HEK293 (cell line): ENCODE results near the gene LDLRAD4.

Source experiments
- CTCF ChIA-PET: fragments of 350-600 bp; formaldehyde crosslinking; extraction: SDS; loops from one replicate; lab custom pipeline; 2021; ENCODE audit warnings: antibody characterized with exemption; lab: Yijun Ruan, JAX
- POLR2A ChIA-PET: fragments of 300-600 bp; formaldehyde crosslinking; extraction: SDS; loops from one replicate; lab custom pipeline; 2020; ENCODE audit warnings: antibody characterized with exemption, inconsistent platforms; lab: Yijun Ruan, JAX
- H3K27ac ChIP-seq: fragments of 200-500 bp; sonication (Bioruptor generic); 2 replicates; pipeline ENCODE4 v1.5.1; 2014; ENCODE audit warnings: low read depth, low read length, control low read depth, inconsistent platforms; ENCODE audit errors: extremely low read depth
- H3K36me3 ChIP-seq, 2 experiments: fragments of 200-500 bp in 1 of 2; sonication (Bioruptor generic) in 1 of 2; 1 replicate in 1 of 2; 2 replicates in 1 of 2; pipeline ENCODE4 v1.5.1; 2014 to 2017; ENCODE audit warnings: inconsistent platforms in 2 of 2, low read length in 2 of 2; ENCODE audit not compliant: control insufficient read depth in 2 of 2, insufficient read depth in 1 of 2
- H3K4me1 ChIP-seq: fragments of 200-500 bp; sonication (Bioruptor generic); 2 replicates; pipeline ENCODE4 v1.5.1; 2014; ENCODE audit warnings: mild to moderate bottlenecking, low read length, inconsistent platforms; ENCODE audit not compliant: control insufficient read depth, insufficient read depth
- H3K4me3 ChIP-seq: 2 replicates; pipeline ENCODE4 v1.5.1; 2011; ENCODE audit warnings: low read depth, mild to moderate bottlenecking, control low read depth, low read length, moderate library complexity
- H3K9me3 ChIP-seq: fragments of 200-500 bp; sonication (Bioruptor generic); 2 replicates; pipeline ENCODE4 v1.5.1; 2014; ENCODE audit warnings: low read depth, low read length, inconsistent platforms; ENCODE audit not compliant: control insufficient read depth, insufficient read depth
- FEZF1 ChIP-seq: fragments of 450-650 bp; formaldehyde crosslinking; IDR thresholded peaks from 2 replicates; pipeline ENCODE4 v1.5.1; 2016; ENCODE audit warnings: missing biosample characterization, missing genetic modification characterization
- HOXC10 ChIP-seq: sonication (generic); formaldehyde crosslinking; IDR thresholded peaks from 2 replicates; pipeline ENCODE4 v1.8.1; 2023; ENCODE audit warnings: mild to moderate bottlenecking, missing genetic modification reagents
- SCRT2 ChIP-seq: fragments of 450-650 bp; formaldehyde crosslinking; IDR thresholded peaks from 2 replicates; pipeline ENCODE4 v1.5.1; 2016; ENCODE audit warnings: missing biosample characterization, missing genetic modification characterization
- ZBTB21 ChIP-seq: fragments of 450-650 bp; formaldehyde crosslinking; IDR thresholded peaks from 2 replicates; pipeline ENCODE4 v1.5.1; 2017; ENCODE audit warnings: missing biosample characterization, missing genetic modification characterization
- ZNF248 ChIP-seq: fragments of 450-650 bp; formaldehyde crosslinking; IDR thresholded peaks from 2 replicates; pipeline ENCODE4 v1.5.1; 2017; ENCODE audit warnings: missing biosample characterization, missing genetic modification characterization
- ZNF266 ChIP-seq: fragments of 450-650 bp; formaldehyde crosslinking; IDR thresholded peaks from 2 replicates; pipeline ENCODE4 v1.5.1; 2016; ENCODE audit warnings: missing biosample characterization, missing genetic modification characterization, low read depth
- ZNF354C ChIP-seq: fragments of 450-650 bp; formaldehyde crosslinking; IDR thresholded peaks from 2 replicates; pipeline ENCODE4 v1.5.1; 2016; ENCODE audit warnings: missing biosample characterization, missing genetic modification characterization, low read depth, borderline replicate concordance
- ZNF473 ChIP-seq: fragments of 450-650 bp; formaldehyde crosslinking; IDR thresholded peaks from 2 replicates; pipeline ENCODE4 v1.5.1; 2017; ENCODE audit warnings: missing biosample characterization, missing genetic modification characterization
- ZNF530 ChIP-seq: fragments of 450-650 bp; formaldehyde crosslinking; IDR thresholded peaks from 2 replicates; pipeline ENCODE4 v1.5.1; 2016; ENCODE audit warnings: low read depth, missing biosample characterization, missing genetic modification characterization
- ZNF560 ChIP-seq: fragments of 450-650 bp; formaldehyde crosslinking; IDR thresholded peaks from 2 replicates; pipeline ENCODE4 v1.5.1; 2017; ENCODE audit warnings: missing biosample characterization, missing genetic modification characterization, borderline replicate concordance
- ZNF561 ChIP-seq: fragments of 450-650 bp; IDR thresholded peaks from 2 replicates; pipeline ENCODE4 v1.5.1; 2018; ENCODE audit warnings: missing biosample characterization, missing genetic modification characterization, borderline replicate concordance
- ZNF596 ChIP-seq: fragments of 450-650 bp; IDR thresholded peaks from 2 replicates; pipeline ENCODE4 v1.5.0; 2018; ENCODE audit warnings: missing biosample characterization, mild to moderate bottlenecking, missing genetic modification characterization, moderate library complexity
- ZNF830 ChIP-seq: fragments of 450-650 bp; IDR thresholded peaks from 2 replicates; pipeline ENCODE4 v1.5.0; 2018; ENCODE audit warnings: missing biosample characterization, missing genetic modification characterization, low read depth, mild to moderate bottlenecking, moderate library complexity
- TF ChIP-seq, protein P1 (sequence below): fragments of 450-650 bp; formaldehyde crosslinking; IDR thresholded peaks from 2 replicates; pipeline ENCODE4 v1.5.1; 2016; ENCODE audit warnings: missing biosample characterization, missing genetic modification characterization
- TF ChIP-seq, protein P2 (sequence below): fragments of 450-650 bp; formaldehyde crosslinking; IDR thresholded peaks from 2 replicates; pipeline ENCODE4 v1.5.1; 2017; ENCODE audit warnings: missing biosample characterization, missing genetic modification characterization
- TF ChIP-seq, protein P3 (sequence below): fragments of 450-650 bp; formaldehyde crosslinking; IDR thresholded peaks from 2 replicates; pipeline ENCODE4 v1.5.1; 2016; ENCODE audit warnings: missing biosample characterization, missing genetic modification characterization
- TF ChIP-seq, protein P4 (sequence below): fragments of 450-650 bp; IDR thresholded peaks from 2 replicates; pipeline ENCODE4 v1.5.1; 2018; ENCODE audit warnings: missing biosample characterization, missing genetic modification characterization

The LDLRAD4 gene

DNA sequence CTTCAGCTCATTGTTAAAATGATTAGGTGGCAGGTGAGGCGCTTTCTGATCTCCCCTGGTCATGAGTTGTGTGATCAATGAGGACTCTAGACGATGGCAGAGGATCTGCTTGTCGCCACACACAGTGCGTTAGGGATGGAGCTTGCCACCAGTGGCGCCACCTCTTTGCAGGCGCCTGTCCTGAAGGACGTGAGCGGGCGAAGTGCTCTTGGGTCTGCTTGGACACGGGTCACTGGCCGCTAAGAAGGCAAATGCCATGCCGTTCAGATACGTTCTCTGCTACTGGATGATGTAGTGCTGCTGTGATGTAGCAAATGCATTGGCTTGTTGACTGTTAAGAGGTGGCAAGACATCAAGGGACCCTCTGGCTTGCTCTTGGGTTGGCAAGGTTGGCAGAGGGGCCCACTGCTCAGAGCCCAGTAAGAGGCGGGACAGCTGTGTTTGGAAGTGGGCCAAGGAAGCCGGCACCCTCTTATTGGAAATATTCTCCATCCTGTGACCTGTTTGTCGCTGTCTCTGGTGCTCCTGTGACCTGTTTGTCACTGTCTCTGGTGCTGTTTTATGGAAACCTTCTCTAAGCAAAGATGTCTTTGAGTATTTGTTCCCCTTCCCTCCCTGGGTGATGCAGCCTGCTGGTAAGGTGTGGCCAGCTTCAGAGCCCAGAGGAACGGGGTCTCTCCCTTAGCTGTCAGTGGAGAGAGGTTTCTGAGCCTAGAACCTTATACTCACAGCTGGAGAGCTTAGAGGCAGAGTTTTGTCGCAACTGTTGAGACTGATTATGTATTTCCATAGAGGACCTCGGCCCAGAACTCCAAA lies 14.6 kb downstream of the LDLRAD4 start:
- POLR2A ChIA-PET, result no interaction called here
- H3K36me3 ChIP-seq, result no peaks in the 10 kb centered on the region
- no peaks in the 10 kb centered on the region; the same call in 1 of the 2 replicates for H3K4me1 ChIP-seq
- H3K4me3 ChIP-seq, result no peak overlapping the region
- no peak for TF ChIP-seq ZNF530 (tag by site-specific recombination)
- no peak for TF ChIP-seq FEZF1 (tag by site-specific recombination)
- TF ChIP-seq, protein P1, sequence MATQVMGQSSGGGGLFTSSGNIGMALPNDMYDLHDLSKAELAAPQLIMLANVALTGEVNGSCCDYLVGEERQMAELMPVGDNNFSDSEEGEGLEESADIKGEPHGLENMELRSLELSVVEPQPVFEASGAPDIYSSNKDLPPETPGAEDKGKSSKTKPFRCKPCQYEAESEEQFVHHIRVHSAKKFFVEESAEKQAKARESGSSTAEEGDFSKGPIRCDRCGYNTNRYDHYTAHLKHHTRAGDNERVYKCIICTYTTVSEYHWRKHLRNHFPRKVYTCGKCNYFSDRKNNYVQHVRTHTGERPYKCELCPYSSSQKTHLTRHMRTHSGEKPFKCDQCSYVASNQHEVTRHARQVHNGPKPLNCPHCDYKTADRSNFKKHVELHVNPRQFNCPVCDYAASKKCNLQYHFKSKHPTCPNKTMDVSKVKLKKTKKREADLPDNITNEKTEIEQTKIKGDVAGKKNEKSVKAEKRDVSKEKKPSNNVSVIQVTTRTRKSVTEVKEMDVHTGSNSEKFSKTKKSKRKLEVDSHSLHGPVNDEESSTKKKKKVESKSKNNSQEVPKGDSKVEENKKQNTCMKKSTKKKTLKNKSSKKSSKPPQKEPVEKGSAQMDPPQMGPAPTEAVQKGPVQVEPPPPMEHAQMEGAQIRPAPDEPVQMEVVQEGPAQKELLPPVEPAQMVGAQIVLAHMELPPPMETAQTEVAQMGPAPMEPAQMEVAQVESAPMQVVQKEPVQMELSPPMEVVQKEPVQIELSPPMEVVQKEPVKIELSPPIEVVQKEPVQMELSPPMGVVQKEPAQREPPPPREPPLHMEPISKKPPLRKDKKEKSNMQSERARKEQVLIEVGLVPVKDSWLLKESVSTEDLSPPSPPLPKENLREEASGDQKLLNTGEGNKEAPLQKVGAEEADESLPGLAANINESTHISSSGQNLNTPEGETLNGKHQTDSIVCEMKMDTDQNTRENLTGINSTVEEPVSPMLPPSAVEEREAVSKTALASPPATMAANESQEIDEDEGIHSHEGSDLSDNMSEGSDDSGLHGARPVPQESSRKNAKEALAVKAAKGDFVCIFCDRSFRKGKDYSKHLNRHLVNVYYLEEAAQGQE, result peak; percentile 90
- TF ChIP-seq HOXC10 (CRISPR knock-in tag), result no peak
- no peaks in the 10 kb centered on the region for H3K9me3 ChIP-seq
- no peak overlapping the region for H3K27ac ChIP-seq
- CTCF ChIA-PET, result interaction anchor here (0.6 kb wide), 1 partner anchor 131 kb away, joined by 4 read pairs; no protein-coding TSS in a partner anchor

DNA sequence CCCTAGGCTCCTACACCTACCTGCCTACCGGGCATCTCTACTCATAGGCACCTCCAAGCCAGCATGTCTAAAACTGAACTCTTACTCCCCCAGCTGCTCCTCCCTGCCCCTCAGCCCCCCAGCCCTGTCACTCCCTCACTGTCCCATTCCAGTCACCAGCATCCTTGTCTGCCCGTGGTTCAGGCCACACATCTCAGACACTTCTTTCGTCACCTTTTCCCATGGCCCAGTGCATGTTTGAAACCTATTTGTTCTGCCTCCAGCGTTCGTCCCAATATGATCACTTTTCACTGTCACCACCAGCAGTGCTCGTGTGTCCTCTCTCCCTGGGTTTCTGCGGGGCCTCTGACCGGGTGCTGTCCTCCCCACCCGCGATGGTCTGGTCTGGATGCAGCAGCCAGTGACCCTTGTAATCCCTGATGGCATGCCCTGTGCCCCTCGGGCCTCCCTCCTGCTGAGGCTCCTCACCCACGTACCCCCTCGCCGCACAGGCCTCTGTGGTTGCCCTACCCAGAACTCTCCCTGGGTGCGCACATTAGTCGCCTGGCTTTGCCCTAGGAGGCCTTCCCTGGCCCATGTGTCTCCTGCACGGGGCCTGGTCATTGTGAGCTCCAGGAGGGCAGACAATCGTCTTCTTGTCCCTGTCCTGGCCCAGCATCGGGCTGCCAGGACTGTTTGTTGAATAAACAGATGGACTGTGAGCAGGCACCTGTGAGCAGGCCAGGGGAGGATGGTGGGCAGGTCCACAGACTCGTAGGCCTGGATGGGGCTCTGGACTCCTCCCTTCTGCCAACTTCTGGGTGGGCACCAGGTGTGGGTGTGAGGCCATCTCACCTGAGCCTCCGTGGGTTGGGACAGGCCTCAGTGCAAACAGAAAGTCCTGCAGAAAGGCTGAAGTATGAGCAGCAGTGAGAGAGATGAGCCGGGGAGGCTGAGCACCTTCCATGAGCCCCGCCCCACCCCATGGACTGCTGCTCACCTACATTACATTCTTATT lies 15.5 kb downstream of the LDLRAD4 start:
- Histone ChIP-seq H3K27ac (no peak overlapping the region), H3K36me3 (no peaks in the 10 kb centered on the region), H3K4me1 (no peaks in the 10 kb centered on the region; the same call in 1 of the 2 replicates), H3K4me3 (no peak overlapping the region), H3K9me3 (no peaks in the 10 kb centered on the region)
- ChIA-PET POLR2A (no interaction called here), CTCF (interaction anchor here (0.6 to 0.9 kb wide), 3 partner anchors 18 to 147 kb away, joined by 3 to 7 read pairs (median 4); no protein-coding TSS in a partner anchor)
- TF ChIP-seq ZNF354C (tag by site-specific recombination) (no peak), ZNF596 (no peak), ZNF266 (tag by site-specific recombination) (no peak), ZBTB21 (tag by site-specific recombination) (no peak), SCRT2 (tag by site-specific recombination) (no peak), ZNF248 (tag by site-specific recombination) (no peak), ZNF560 (tag by site-specific recombination) (no peak), ZNF473 (tag by site-specific recombination) (no peak)
- TF ChIP-seq, protein P2, sequence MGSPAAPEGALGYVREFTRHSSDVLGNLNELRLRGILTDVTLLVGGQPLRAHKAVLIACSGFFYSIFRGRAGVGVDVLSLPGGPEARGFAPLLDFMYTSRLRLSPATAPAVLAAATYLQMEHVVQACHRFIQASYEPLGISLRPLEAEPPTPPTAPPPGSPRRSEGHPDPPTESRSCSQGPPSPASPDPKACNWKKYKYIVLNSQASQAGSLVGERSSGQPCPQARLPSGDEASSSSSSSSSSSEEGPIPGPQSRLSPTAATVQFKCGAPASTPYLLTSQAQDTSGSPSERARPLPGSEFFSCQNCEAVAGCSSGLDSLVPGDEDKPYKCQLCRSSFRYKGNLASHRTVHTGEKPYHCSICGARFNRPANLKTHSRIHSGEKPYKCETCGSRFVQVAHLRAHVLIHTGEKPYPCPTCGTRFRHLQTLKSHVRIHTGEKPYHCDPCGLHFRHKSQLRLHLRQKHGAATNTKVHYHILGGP (tag by site-specific recombination), result no peak

DNA sequence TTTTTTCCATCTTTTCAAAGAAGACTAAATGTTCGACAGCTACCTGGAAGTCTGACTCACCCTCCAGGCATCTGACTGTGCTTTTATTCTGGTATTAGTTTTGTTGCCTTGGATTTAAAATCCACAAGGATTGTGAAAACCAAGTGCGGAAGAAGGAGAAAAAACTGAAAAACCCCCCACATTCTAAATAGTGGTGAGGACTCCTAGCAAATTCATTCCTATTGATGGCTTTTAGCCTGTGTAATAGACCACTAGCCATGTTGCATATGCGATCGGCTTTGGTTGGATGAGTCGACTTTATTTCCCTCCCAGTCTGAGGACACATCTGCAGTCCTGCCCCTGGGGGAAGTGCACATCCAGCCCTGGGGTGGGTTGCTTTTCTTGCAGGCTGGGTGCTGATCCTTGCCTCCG lies 16.9 kb downstream of the LDLRAD4 start:
- TF ChIP-seq, protein P3, sequence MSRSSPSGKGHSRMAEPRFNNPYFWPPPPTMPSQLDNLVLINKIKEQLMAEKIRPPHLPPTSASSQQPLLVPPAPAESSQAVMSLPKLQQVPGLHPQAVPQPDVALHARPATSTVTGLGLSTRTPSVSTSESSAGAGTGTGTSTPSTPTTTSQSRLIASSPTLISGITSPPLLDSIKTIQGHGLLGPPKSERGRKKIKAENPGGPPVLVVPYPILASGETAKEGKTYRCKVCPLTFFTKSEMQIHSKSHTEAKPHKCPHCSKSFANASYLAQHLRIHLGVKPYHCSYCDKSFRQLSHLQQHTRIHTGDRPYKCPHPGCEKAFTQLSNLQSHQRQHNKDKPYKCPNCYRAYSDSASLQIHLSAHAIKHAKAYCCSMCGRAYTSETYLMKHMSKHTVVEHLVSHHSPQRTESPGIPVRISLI, result no peak
- TF ChIP-seq, protein P4, sequence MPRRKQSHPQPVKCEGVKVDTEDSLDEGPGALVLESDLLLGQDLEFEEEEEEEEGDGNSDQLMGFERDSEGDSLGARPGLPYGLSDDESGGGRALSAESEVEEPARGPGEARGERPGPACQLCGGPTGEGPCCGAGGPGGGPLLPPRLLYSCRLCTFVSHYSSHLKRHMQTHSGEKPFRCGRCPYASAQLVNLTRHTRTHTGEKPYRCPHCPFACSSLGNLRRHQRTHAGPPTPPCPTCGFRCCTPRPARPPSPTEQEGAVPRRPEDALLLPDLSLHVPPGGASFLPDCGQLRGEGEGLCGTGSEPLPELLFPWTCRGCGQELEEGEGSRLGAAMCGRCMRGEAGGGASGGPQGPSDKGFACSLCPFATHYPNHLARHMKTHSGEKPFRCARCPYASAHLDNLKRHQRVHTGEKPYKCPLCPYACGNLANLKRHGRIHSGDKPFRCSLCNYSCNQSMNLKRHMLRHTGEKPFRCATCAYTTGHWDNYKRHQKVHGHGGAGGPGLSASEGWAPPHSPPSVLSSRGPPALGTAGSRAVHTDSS, result no peak
- TF ChIP-seq ZNF830 (tag by site-specific recombination) (no peak), ZNF561 (no peak)
- TF ChIP-seq, all 188 proteins: peak for 0
- no peaks in the 10 kb centered on the region for H3K36me3 ChIP-seq
- no peaks in the 10 kb centered on the region; the same call in 1 of the 2 replicates for H3K4me1 ChIP-seq
- no peak overlapping the region for H3K4me3 ChIP-seq
- POLR2A ChIA-PET, result interaction anchor here (0.7 kb wide), 1 partner anchor 65 kb away, joined by 4 read pairs; no protein-coding TSS in a partner anchor
- H3K27ac ChIP-seq, result no peak overlapping the region
- H3K9me3 ChIP-seq, result no peaks in the 10 kb centered on the region
- CTCF ChIA-PET, result interaction anchor here (0.6 to 0.9 kb wide), 2 partner anchors 19 to 36 kb away, joined by 4 to 7 read pairs; no protein-coding TSS in a partner anchor
